ENCODE measurements around the gene FILIP1L.
"Not testable (repeated sequence)": the region's sequence is repeated elsewhere in the genome, so short reads cannot be mapped to it uniquely, and the experiment has no call there.

FILIP1L gene

GRCh38 chr3:100062665-100063064, 51.6 kb downstream of the FILIP1L start:
- H3K36me3 ChIP-seq (ENCODE audit: control insufficient read depth, insufficient read depth, low read length): no peaks in the 10 kb centered on the region
- no peaks in the 10 kb centered on the region for H3K9me3 ChIP-seq (ENCODE audit: control insufficient read depth, low read length)
- no peak overlapping the region for H3K27ac ChIP-seq (ENCODE audit: insufficient read depth, low read depth, low read length, poor library complexity, severe bottlenecking)
- 94% methylated on average over 4 of the region's 4 CpGs for WGBS, 2 experiments
- H3K4me1 ChIP-seq (ENCODE audit: control insufficient read depth, insufficient read depth, low read length): no peaks in the 10 kb centered on the region
- H3K4me3 ChIP-seq (ENCODE audit: insufficient read depth, low read depth, low read length): no peak overlapping the region
- H3K27me3 ChIP-seq (ENCODE audit: control insufficient read depth, insufficient read depth, low read length, poor library complexity, severe bottlenecking): no peaks in the 10 kb centered on the region

- 93 to 96% methylated on average over 7 of the region's 7 CpGs for WGBS, 2 experiments
- no peaks in the 10 kb centered on the region for H3K4me1 ChIP-seq (ENCODE audit: control insufficient read depth, insufficient read depth, low read length)
- no peaks in the 10 kb centered on the region for H3K27me3 ChIP-seq (ENCODE audit: control insufficient read depth, insufficient read depth, low read length, poor library complexity, severe bottlenecking)
- no peak overlapping the region for H3K27ac ChIP-seq (ENCODE audit: insufficient read depth, low read depth, low read length, poor library complexity, severe bottlenecking)
- H3K36me3 ChIP-seq (ENCODE audit: control insufficient read depth, insufficient read depth, low read length): no peaks in the 10 kb centered on the region
- no peaks in the 10 kb centered on the region for H3K9me3 ChIP-seq (ENCODE audit: control insufficient read depth, low read length)
- H3K4me3 ChIP-seq (ENCODE audit: insufficient read depth, low read depth, low read length): no peak overlapping the region
These were observed 53.4 kb downstream of the FILIP1L start for GRCh38 chr3:100060685-100061484.

- Histone ChIP-seq H3K4me1 (ENCODE audit: control insufficient read depth, insufficient read depth, low read length) (no peaks in the 10 kb centered on the region), H3K9me3 (ENCODE audit: control insufficient read depth, low read length) (no peaks in the 10 kb centered on the region), H3K4me3 (ENCODE audit: insufficient read depth, low read depth, low read length) (no peak overlapping the region), H3K27me3 (ENCODE audit: control insufficient read depth, insufficient read depth, low read length, poor library complexity, severe bottlenecking) (no peaks in the 10 kb centered on the region), H3K27ac (ENCODE audit: insufficient read depth, low read depth, low read length, poor library complexity, severe bottlenecking) (no peak overlapping the region), H3K36me3 (ENCODE audit: control insufficient read depth, insufficient read depth, low read length) (no peaks in the 10 kb centered on the region)
- 90 to 96% methylated on average over 3 of the region's 3 CpGs for WGBS, 2 experiments
These were observed 54.8 kb downstream of the FILIP1L start for GRCh38 chr3:100059472-100059871.

GRCh38 chr3:100057716-100058575, 56.4 kb downstream of the FILIP1L start:
- Histone ChIP-seq H3K27ac (ENCODE audit: insufficient read depth, low read depth, low read length, poor library complexity, severe bottlenecking) (no peak overlapping the region), H3K4me1 (ENCODE audit: control insufficient read depth, insufficient read depth, low read length) (no peaks in the 10 kb centered on the region), H3K9me3 (ENCODE audit: control insufficient read depth, low read length) (no peaks in the 10 kb centered on the region), H3K36me3 (ENCODE audit: control insufficient read depth, insufficient read depth, low read length) (no peaks in the 10 kb centered on the region), H3K27me3 (ENCODE audit: control insufficient read depth, insufficient read depth, low read length, poor library complexity, severe bottlenecking) (no peaks in the 10 kb centered on the region), H3K4me3 (ENCODE audit: insufficient read depth, low read depth, low read length) (no peak overlapping the region)
- 92 to 95% methylated on average over 7 to 8 of the region's 8 CpGs for WGBS, 2 experiments

- Histone ChIP-seq H3K27ac (ENCODE audit: insufficient read depth, low read depth, low read length, poor library complexity, severe bottlenecking) (no peak overlapping the region), H3K9me3 (ENCODE audit: control insufficient read depth, low read length) (no peaks in the 10 kb centered on the region), H3K36me3 (ENCODE audit: control insufficient read depth, insufficient read depth, low read length) (no peaks in the 10 kb centered on the region), H3K4me3 (ENCODE audit: insufficient read depth, low read depth, low read length) (no peak overlapping the region), H3K4me1 (ENCODE audit: control insufficient read depth, insufficient read depth, low read length) (no peaks in the 10 kb centered on the region), H3K27me3 (ENCODE audit: control insufficient read depth, insufficient read depth, low read length, poor library complexity, severe bottlenecking) (no peaks in the 10 kb centered on the region)
- 94 to 98% methylated on average over 4 to 5 of the region's 6 CpGs for WGBS, 2 experiments
These were observed 60.2 kb downstream of the FILIP1L start for GRCh38 chr3:100053951-100054620.

GRCh38 chr3:100051513-100051912, 62.8 kb downstream of the FILIP1L start:
- H3K4me3 ChIP-seq (ENCODE audit: insufficient read depth, low read depth, low read length); H3K27ac ChIP-seq (ENCODE audit: insufficient read depth, low read depth, low read length, poor library complexity, severe bottlenecking); H3K27me3 ChIP-seq (ENCODE audit: control insufficient read depth, insufficient read depth, low read length, poor library complexity, severe bottlenecking); H3K36me3 ChIP-seq (ENCODE audit: control insufficient read depth, insufficient read depth, low read length); H3K9me3 ChIP-seq (ENCODE audit: control insufficient read depth, low read length): not testable (repeated sequence)
- 90% methylated on average over 1 of the region's 3 CpGs; no CpG with 5 or more reads in 1 of the 2 experiments for WGBS, 2 experiments
- H3K4me1 ChIP-seq (ENCODE audit: control insufficient read depth, insufficient read depth, low read length): peaks cover 12% of the 10 kb centered on the region

GRCh38 chr3:100048248-100048647, 66.1 kb downstream of the FILIP1L start:
- Histone ChIP-seq H3K4me1 (ENCODE audit: control insufficient read depth, insufficient read depth, low read length) (peaks cover 12% of the 10 kb centered on the region), H3K4me3 (ENCODE audit: insufficient read depth, low read depth, low read length) (no peak overlapping the region), H3K36me3 (ENCODE audit: control insufficient read depth, insufficient read depth, low read length) (no peaks in the 10 kb centered on the region), H3K27ac (ENCODE audit: insufficient read depth, low read depth, low read length, poor library complexity, severe bottlenecking) (no peak overlapping the region), H3K27me3 (ENCODE audit: control insufficient read depth, insufficient read depth, low read length, poor library complexity, severe bottlenecking) (no peaks in the 10 kb centered on the region), H3K9me3 (ENCODE audit: control insufficient read depth, low read length) (no peaks in the 10 kb centered on the region)
- 91 to 97% methylated on average over 3 of the region's 3 CpGs for WGBS, 2 experiments

GRCh38 chr3:100047455-100048141, 66.7 kb downstream of the FILIP1L start:
- 62 to 75% methylated on average over 5 to 6 of the region's 6 CpGs for WGBS, 2 experiments
- Histone ChIP-seq H3K27me3 (ENCODE audit: control insufficient read depth, insufficient read depth, low read length, poor library complexity, severe bottlenecking) (no peaks in the 10 kb centered on the region), H3K9me3 (ENCODE audit: control insufficient read depth, low read length) (no peaks in the 10 kb centered on the region), H3K27ac (ENCODE audit: insufficient read depth, low read depth, low read length, poor library complexity, severe bottlenecking) (no peak overlapping the region), H3K4me1 (ENCODE audit: control insufficient read depth, insufficient read depth, low read length) (peaks cover 12% of the 10 kb centered on the region), H3K4me3 (ENCODE audit: insufficient read depth, low read depth, low read length) (no peak overlapping the region), H3K36me3 (ENCODE audit: control insufficient read depth, insufficient read depth, low read length) (no peaks in the 10 kb centered on the region)

- Histone ChIP-seq H3K4me3 (ENCODE audit: insufficient read depth, low read depth, low read length) (no peak overlapping the region), H3K9me3 (ENCODE audit: control insufficient read depth, low read length) (no peaks in the 10 kb centered on the region), H3K4me1 (ENCODE audit: control insufficient read depth, insufficient read depth, low read length) (peaks cover 12% of the 10 kb centered on the region), H3K27me3 (ENCODE audit: control insufficient read depth, insufficient read depth, low read length, poor library complexity, severe bottlenecking) (no peaks in the 10 kb centered on the region), H3K36me3 (ENCODE audit: control insufficient read depth, insufficient read depth, low read length) (no peaks in the 10 kb centered on the region), H3K27ac (ENCODE audit: insufficient read depth, low read depth, low read length, poor library complexity, severe bottlenecking) (no peak overlapping the region)
- WGBS, 2 experiments: 80 to 89% methylated on average over 1 of the region's 2 CpGs
These were observed 67.3 kb downstream of the FILIP1L start for GRCh38 chr3:100046986-100047385.

Data from ectodermal cell (in vitro differentiated cells).